OCI-LY1 (cell line): ENCODE results near the gene RNASEH1.
"Not testable (repeated sequence)": the region's sequence is repeated elsewhere in the genome, so short reads cannot be mapped to it uniquely, and the experiment has no call there.

Source experiments
- H2AFZ ChIP-seq: fragments of 200-600 bp; sonication (generic), shearing (Covaris generic); 2 replicates; pipeline ENCODE4 v1.6.0; 2014; ENCODE audit warnings: antibody characterized with exemption, mild to moderate bottlenecking, low read length
- H3F3A ChIP-seq: fragments of 200-600 bp; sonication (generic), shearing (Covaris generic); 2 replicates; pipeline ENCODE4 v1.6.0; 2014; ENCODE audit warnings: mild to moderate bottlenecking, antibody characterized with exemption, low read length, moderate library complexity; ENCODE audit not compliant: insufficient read depth
- H3K27ac ChIP-seq: fragments of 200-600 bp; sonication (generic); 2 replicates; pipeline ENCODE4 v1.5.1; 2014; ENCODE audit warnings: low read length, mixed run types, mild to moderate bottlenecking, low read depth; ENCODE audit not compliant: poor library complexity, severe bottlenecking
- H3K27me3 ChIP-seq: fragments of 200-600 bp; sonication (generic); 2 replicates; pipeline ENCODE4 v1.6.0; 2014; ENCODE audit warnings: antibody characterized with exemption, mild to moderate bottlenecking, low read length, moderate library complexity; ENCODE audit not compliant: insufficient read depth
- H3K36me3 ChIP-seq: fragments of 200-600 bp; sonication (generic); 2 replicates; pipeline ENCODE4 v1.6.1; 2014; ENCODE audit warnings: mild to moderate bottlenecking, antibody characterized with exemption, low read length, moderate library complexity, mixed read lengths; ENCODE audit not compliant: insufficient read depth
- H3K4me1 ChIP-seq: fragments of 200-600 bp; sonication (generic); 2 replicates; pipeline ENCODE4 v1.5.1; 2014; ENCODE audit warnings: mild to moderate bottlenecking, low read length, moderate library complexity; ENCODE audit not compliant: insufficient read depth, severe bottlenecking
- H3K4me2 ChIP-seq: fragments of 200-600 bp; sonication (generic), shearing (Covaris generic); 2 replicates; pipeline ENCODE4 v1.6.1; 2014; ENCODE audit warnings: low read length
- H3K4me3 ChIP-seq: fragments of 200-600 bp; sonication (generic); 2 replicates; pipeline ENCODE4 v1.5.1; 2014; ENCODE audit warnings: low read length, low read depth, mild to moderate bottlenecking, mixed read lengths; ENCODE audit not compliant: poor library complexity, severe bottlenecking
- H3K79me2 ChIP-seq: fragments of 200-600 bp; shearing (Covaris generic); 2 replicates; pipeline ENCODE4 v1.6.1; 2016; ENCODE audit warnings: mixed run types, low read length, mixed read lengths; ENCODE audit not compliant: insufficient read depth
- H3K9ac ChIP-seq: fragments of 200-600 bp; sonication (generic), shearing (Covaris generic); 2 replicates; pipeline ENCODE4 v1.6.1; 2014; ENCODE audit warnings: mild to moderate bottlenecking, low read length, mixed read lengths
- H3K9me2 ChIP-seq: fragments of 200-600 bp; sonication (generic), shearing (Covaris generic); 2 replicates; pipeline ENCODE4 v1.6.1; 2014; ENCODE audit warnings: low read depth, mild to moderate bottlenecking, low read length, mixed read lengths
- H3K9me3 ChIP-seq: fragments of 200-600 bp; shearing (Covaris generic); 2 replicates; pipeline ENCODE4 v1.6.1; 2014; ENCODE audit warnings: low read length, mixed read lengths
- H4K20me1 ChIP-seq: fragments of 200-600 bp; sonication (generic), shearing (Covaris generic); 2 replicates; pipeline ENCODE4 v1.6.0; 2016; ENCODE audit warnings: mild to moderate bottlenecking, low read length; ENCODE audit not compliant: insufficient read depth
- EZH2 ChIP-seq: fragments of 200-600 bp; sonication (generic), shearing (Covaris generic); IDR thresholded peaks from 2 replicates; pipeline ENCODE4 v1.8.0; 2017; ENCODE audit warnings: borderline replicate concordance, mixed run types, mild to moderate bottlenecking, antibody characterized with exemption, low read length, moderate library complexity, mixed read lengths
- TF ChIP-seq, protein P1 (sequence below): fragments of 200-600 bp; sonication (generic), shearing (Covaris generic); IDR thresholded peaks from 2 replicates; pipeline ENCODE4 v1.5.1; 2017; ENCODE audit warnings: mild to moderate bottlenecking, antibody characterized with exemption, low read length, moderate library complexity, mixed read lengths

The RNASEH1 gene

DNA sequence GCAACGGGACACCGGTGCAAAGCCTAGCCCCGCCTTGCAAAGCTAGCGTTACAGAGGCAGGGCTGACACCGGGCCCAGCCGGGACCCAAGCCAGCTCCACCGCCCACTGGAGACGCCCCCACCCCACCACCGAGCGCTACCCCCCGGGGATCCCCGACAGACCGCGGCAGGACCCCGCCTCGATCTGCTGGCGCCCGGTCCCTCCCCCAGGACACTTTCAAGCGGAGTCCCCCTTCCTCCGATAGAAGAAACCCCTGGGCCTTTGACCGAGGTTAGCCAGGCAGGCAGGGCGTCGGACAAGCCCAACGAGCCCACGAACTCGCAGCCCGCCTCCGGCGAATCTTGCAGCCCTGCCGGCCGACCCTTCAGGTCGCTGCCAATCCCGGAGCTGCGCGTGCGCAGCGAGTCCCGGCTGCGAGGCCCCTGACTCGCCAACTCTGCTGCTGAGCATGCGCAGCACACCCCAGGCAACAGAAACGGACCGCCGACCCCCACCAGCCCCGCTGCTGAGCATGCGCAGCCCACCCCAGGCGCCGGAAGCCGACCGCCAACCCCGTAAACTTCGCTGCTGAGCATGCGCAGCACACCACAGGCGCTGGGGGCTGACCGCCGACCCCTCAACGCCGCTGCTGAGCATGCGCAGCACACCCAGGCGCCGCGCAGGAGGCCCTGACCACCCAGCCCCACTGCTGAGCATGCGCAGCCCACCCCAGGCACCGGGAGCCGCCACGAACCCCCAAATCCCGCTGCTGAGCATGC is 39.5 kb downstream of the RNASEH1 start:
- Histone ChIP-seq H3K4me1 (peaks cover 30% of the 10 kb centered on the region), H3K4me3 (peak overlapping the region; percentile 82), H2AFZ (no peak overlapping the region), H3K27ac (peak overlapping the region; percentile 63), H3K9me2 (no peaks in the 10 kb centered on the region), H3K9me3 (0 out of 2 replicates have a peak, but pooled peaks cover 3% of the 10 kb centered on the region), H3K4me2 (peak overlapping the region; percentile 96), H4K20me1 (no peaks in the 10 kb centered on the region), H3F3A (no peaks in the 10 kb centered on the region), H3K36me3 (peaks cover 31% of the 10 kb centered on the region), H3K9ac (peak overlapping the region; percentile 87), H3K79me2 (peaks cover 18% of the 10 kb centered on the region), H3K27me3 (no peaks in the 10 kb centered on the region)
- TF ChIP-seq EZH2: no peak
- TF ChIP-seq, protein P1, sequence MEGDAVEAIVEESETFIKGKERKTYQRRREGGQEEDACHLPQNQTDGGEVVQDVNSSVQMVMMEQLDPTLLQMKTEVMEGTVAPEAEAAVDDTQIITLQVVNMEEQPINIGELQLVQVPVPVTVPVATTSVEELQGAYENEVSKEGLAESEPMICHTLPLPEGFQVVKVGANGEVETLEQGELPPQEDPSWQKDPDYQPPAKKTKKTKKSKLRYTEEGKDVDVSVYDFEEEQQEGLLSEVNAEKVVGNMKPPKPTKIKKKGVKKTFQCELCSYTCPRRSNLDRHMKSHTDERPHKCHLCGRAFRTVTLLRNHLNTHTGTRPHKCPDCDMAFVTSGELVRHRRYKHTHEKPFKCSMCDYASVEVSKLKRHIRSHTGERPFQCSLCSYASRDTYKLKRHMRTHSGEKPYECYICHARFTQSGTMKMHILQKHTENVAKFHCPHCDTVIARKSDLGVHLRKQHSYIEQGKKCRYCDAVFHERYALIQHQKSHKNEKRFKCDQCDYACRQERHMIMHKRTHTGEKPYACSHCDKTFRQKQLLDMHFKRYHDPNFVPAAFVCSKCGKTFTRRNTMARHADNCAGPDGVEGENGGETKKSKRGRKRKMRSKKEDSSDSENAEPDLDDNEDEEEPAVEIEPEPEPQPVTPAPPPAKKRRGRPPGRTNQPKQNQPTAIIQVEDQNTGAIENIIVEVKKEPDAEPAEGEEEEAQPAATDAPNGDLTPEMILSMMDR: no peak

DNA sequence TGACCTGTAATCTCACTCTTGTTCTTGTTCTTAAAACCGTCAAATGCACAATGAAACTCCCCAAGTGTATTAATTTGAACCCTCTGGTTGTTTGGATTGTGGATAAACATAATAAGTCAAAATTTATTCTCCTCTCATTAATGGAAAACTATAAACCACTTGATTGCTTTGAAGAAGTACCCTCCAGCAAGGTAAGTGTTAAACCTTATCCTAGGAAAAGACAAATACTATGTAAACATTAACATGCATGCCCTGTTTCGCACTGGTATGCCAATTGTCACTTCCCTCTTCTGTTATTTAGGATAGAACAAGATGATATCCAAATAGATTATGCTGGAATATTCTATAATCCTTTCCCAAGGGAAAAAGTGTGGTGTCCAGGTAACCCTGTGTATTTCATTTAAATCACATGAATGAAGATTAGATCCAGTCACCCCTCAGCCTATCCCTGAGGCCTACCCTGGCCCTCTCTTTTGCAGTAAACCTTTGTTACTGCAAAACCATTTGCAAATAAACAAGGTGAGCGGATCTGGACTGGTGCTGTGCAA is 40.1 kb downstream of the RNASEH1 start:
- Histone ChIP-seq H3K36me3 (peaks cover 36% of the 10 kb centered on the region), H3K27me3 (no peaks in the 10 kb centered on the region), H2AFZ (no peak overlapping the region), H3K79me2 (peaks cover 18% of the 10 kb centered on the region), H3K4me2 (peak overlapping the region; percentile 96), H3K4me1 (peaks cover 30% of the 10 kb centered on the region), H3K27ac (peak overlapping the region; percentile 63), H3K9me3 (0 out of 2 replicates have a peak, but pooled peaks cover 3% of the 10 kb centered on the region), H3K4me3 (peak overlapping the region; percentile 82), H3F3A (no peaks in the 10 kb centered on the region), H4K20me1 (no peaks in the 10 kb centered on the region), H3K9ac (peak overlapping the region; percentile 86), H3K9me2 (no peaks in the 10 kb centered on the region)
- TF ChIP-seq EZH2: no peak
- TF ChIP-seq, protein P1: no peak

DNA sequence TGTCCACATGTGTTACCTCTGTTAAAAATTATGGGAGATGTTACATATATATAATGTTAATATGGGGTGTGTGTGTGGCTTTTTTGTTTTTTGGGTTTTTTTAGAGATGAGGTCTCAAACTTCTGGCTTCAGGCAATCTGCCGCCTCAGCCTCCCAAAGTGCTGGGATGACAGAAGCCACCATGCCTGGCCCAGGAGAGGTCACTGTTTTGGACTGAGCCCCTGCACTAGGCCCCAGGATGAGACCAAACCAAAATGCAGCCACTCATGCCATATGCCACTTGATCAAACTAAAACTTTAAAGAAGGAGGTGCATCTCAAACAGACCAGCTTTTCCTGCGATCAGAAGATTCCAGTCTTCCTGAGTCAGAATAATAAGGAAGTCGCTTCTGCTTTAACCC is 41.3 kb downstream of the RNASEH1 start:
- H3K36me3 ChIP-seq: peaks cover 48% of the 10 kb centered on the region
- H3K9me2 ChIP-seq: no peaks in the 10 kb centered on the region
- H3K27me3 ChIP-seq: no peaks in the 10 kb centered on the region
- no peak overlapping the region for H2AFZ ChIP-seq
- 0 out of 2 replicates have a peak, but pooled peaks cover 3% of the 10 kb centered on the region for H3K9me3 ChIP-seq
- H4K20me1 ChIP-seq: no peaks in the 10 kb centered on the region
- H3F3A ChIP-seq: no peaks in the 10 kb centered on the region
- H3K27ac ChIP-seq: no peak overlapping the region
- no peak overlapping the region for H3K4me3 ChIP-seq
- no peak overlapping the region for H3K9ac ChIP-seq
- peaks cover 18% of the 10 kb centered on the region for H3K79me2 ChIP-seq
- H3K4me2 ChIP-seq: no peak overlapping the region
- TF ChIP-seq, protein P1: no peak
- no peak for TF ChIP-seq EZH2
- peaks cover 30% of the 10 kb centered on the region for H3K4me1 ChIP-seq

DNA sequence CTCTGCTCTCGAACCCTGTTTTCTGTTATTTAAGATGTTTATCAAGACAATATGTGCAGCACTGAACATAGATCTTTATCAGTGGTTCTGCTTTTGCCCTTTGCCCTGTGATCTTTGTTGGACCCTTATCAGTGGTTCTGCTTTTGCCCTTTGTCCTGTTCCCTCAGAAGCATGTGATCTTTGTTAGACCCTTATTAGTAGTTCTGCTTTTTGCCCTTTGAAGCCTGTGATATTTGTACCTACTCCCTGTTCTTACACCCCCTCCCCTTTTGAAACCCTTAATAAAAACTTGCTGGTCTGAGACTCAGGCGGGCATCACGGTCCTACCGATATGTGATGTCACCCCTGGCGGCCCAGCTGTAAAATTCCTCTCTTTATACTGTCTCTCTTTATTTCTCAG is 42.7 kb downstream of the RNASEH1 start:
- not testable (repeated sequence) for H2AFZ ChIP-seq, H3F3A ChIP-seq, H3K9me3 ChIP-seq, H3K27ac ChIP-seq, H3K9ac ChIP-seq, H3K27me3 ChIP-seq, H3K9me2 ChIP-seq, H4K20me1 ChIP-seq, H3K4me3 ChIP-seq, H3K4me2 ChIP-seq
- peaks cover 18% of the 10 kb centered on the region for H3K79me2 ChIP-seq
- peaks cover 21% of the 10 kb centered on the region for H3K4me1 ChIP-seq
- peaks cover 60% of the 10 kb centered on the region for H3K36me3 ChIP-seq
